SK-N-SH (cell line): ENCODE measurements around the gene FBN2.

Source experiments
- CTCF ChIP-seq: fragments of 200-600 bp; sonication (generic); IDR thresholded peaks from 2 replicates; pipeline ENCODE4 v1.6.1; 2017; ENCODE audit warnings: antibody characterized with exemption, mild to moderate bottlenecking, moderate library complexity
- FOXM1 ChIP-seq: IDR thresholded peaks from 2 replicates; pipeline ENCODE4 v1.4.0; 2012; ENCODE audit warnings: low read depth, mild to moderate bottlenecking
- JUND ChIP-seq: IDR thresholded peaks from 2 replicates; pipeline ENCODE4 v1.4.0; 2012
- POLR2AphosphoS5 ChIP-seq: IDR thresholded peaks from 2 replicates; pipeline ENCODE4 v1.6.1; 2012; ENCODE audit warnings: low read depth, low read length
- RAD21 ChIP-seq: IDR thresholded peaks from 2 replicates; pipeline ENCODE4 v1.6.1; 2012; ENCODE audit warnings: mild to moderate bottlenecking, low read length
- RCOR1 ChIP-seq: fragments of 150-350 bp; IDR thresholded peaks from 2 replicates; pipeline ENCODE4 v1.6.1; 2017; ENCODE audit warnings: antibody characterized with exemption, low read length
- YY1 ChIP-seq: IDR thresholded peaks from 2 replicates; pipeline ENCODE4 v1.4.0; 2012; ENCODE audit warnings: low read depth, mild to moderate bottlenecking

GRCh38 chr5:128303593-128303992 lies 234.5 kb downstream of the FBN2 start:
- TF ChIP-seq POLR2AphosphoS5 (no peak), RCOR1 (no peak), RAD21 (no peak), JUND (no peak), CTCF (no peak), YY1 (no peak), FOXM1 (no peak)
